IMR-90 (cell line): ENCODE results near the gene CPSF7. TPM values are rescaled to one million over a fixed set of nuclear protein-coding genes. Genes with fewer than 3 reads are reported as not detected.

Source experiments
- ATAC-seq: fragments of 200-7000 bp; cut with Tn5 transposase; 2 replicates; pipeline ENCODE4 v1.9.1; 2020; ENCODE audit warnings: low read depth, mild to moderate bottlenecking, moderate library complexity
- BruUV-seq: library from RNA; stranded (reverse); fragments of 400-500 nt; replicated peaks from 2 replicates; lab custom pipeline; 2021; lab: Mats Ljungman, UMichigan
- CTCF ChIA-PET: fragments of 300-600 bp; formaldehyde crosslinking; extraction: SDS; loops from one replicate; lab custom pipeline; 2021; ENCODE audit warnings: antibody characterized with exemption; lab: Yijun Ruan, JAX
- POLR2A ChIA-PET: fragments of 300-600 bp; sonication (Branson Sonifier 250); formaldehyde crosslinking; loops from one replicate; lab custom pipeline; 2022; ENCODE audit warnings: antibody characterized with exemption; ENCODE audit not compliant: unreplicated experiment; lab: Charles Lee
- DNase-seq: peaks from one replicate; pipeline ENCODE4 v3.0.0; 2013
- H2AFZ ChIP-seq: replicated peaks from 2 replicates; pipeline ENCODE3; 2013; ENCODE audit warnings: low read length, mild to moderate bottlenecking; ENCODE audit not compliant: poor library complexity
- H2AK5ac ChIP-seq: 2 replicates; pipeline ENCODE4 v1.6.1; 2013; ENCODE audit warnings: low read depth, low read length, inconsistent platforms
- H2AK9ac ChIP-seq: replicated peaks from 2 replicates; pipeline ENCODE3; 2013; ENCODE audit warnings: mild to moderate bottlenecking, low read depth, low read length, moderate library complexity; ENCODE audit not compliant: poor library complexity
- H2BK120ac ChIP-seq: 2 replicates; pipeline ENCODE4 v1.6.1; 2013; ENCODE audit warnings: low read depth, low read length, inconsistent platforms
- H2BK15ac ChIP-seq: 3 replicates; pipeline ENCODE4 v1.6.1; 2013; ENCODE audit warnings: low read depth, low read length, inconsistent platforms
- H2BK20ac ChIP-seq: 2 replicates; pipeline ENCODE4 v1.6.1; 2013; ENCODE audit warnings: low read depth, mild to moderate bottlenecking, inconsistent platforms, low read length, moderate library complexity
- H2BK5ac ChIP-seq: 2 replicates; pipeline ENCODE4 v1.6.1; 2013; ENCODE audit warnings: mild to moderate bottlenecking, low read depth, low read length, inconsistent platforms; ENCODE audit not compliant: poor library complexity, severe bottlenecking
- H3K14ac ChIP-seq: replicated peaks from 2 replicates; pipeline ENCODE4 v1.6.1; 2013; ENCODE audit warnings: low read depth, low read length, inconsistent platforms
- H3K18ac ChIP-seq: 2 replicates; pipeline ENCODE4 v1.6.1; 2013; ENCODE audit warnings: low read depth, low read length, control low read depth
- H3K23ac ChIP-seq: 2 replicates; pipeline ENCODE4 v1.6.1; 2013; ENCODE audit warnings: low read depth, low read length, inconsistent platforms
- H3K27ac ChIP-seq: 2 replicates; pipeline ENCODE4 v1.5.1; 2013; ENCODE audit warnings: mild to moderate bottlenecking, control low read depth, low read length; ENCODE audit not compliant: insufficient read depth
- H3K27me3 ChIP-seq: 2 replicates; pipeline ENCODE4 v1.6.1; 2013; ENCODE audit warnings: low read length; ENCODE audit not compliant: control insufficient read depth, insufficient read depth
- H3K36me3 ChIP-seq: 2 replicates; pipeline ENCODE4 v1.6.1; 2013; ENCODE audit warnings: low read length, mixed read lengths; ENCODE audit not compliant: control insufficient read depth, insufficient read depth
- H3K4ac ChIP-seq: 2 replicates; pipeline ENCODE4 v1.6.1; 2013; ENCODE audit warnings: low read depth, low read length, inconsistent platforms
- H3K4me1 ChIP-seq: 2 replicates; pipeline ENCODE4 v1.6.1; 2013; ENCODE audit warnings: low read length, mixed read lengths; ENCODE audit not compliant: control insufficient read depth, insufficient read depth
- H3K4me2 ChIP-seq: 2 replicates; pipeline ENCODE4 v1.6.1; 2013; ENCODE audit warnings: low read depth, mild to moderate bottlenecking, control low read depth, low read length, moderate library complexity
- H3K4me3 ChIP-seq: 2 replicates; pipeline ENCODE4 v1.5.1; 2013; ENCODE audit warnings: low read depth, mild to moderate bottlenecking, control low read depth, low read length, moderate library complexity; ENCODE audit not compliant: insufficient read depth
- H3K56ac ChIP-seq: 2 replicates; pipeline ENCODE4 v1.6.1; 2013; ENCODE audit warnings: low read length, inconsistent platforms; ENCODE audit not compliant: insufficient read depth; ENCODE audit errors: extremely low read depth
- H3K79me1 ChIP-seq, 2 experiments: 2 replicates each; pipeline ENCODE4 v1.6.1; 2013; ENCODE audit warnings: low read length in 2 of 2, inconsistent platforms in 1 of 2, low read depth in 1 of 2
- H3K9ac ChIP-seq: 2 replicates; pipeline ENCODE4 v1.6.1; 2013; ENCODE audit warnings: low read depth, low read length, control low read depth
- H3K9me1 ChIP-seq: 2 replicates; pipeline ENCODE4 v1.6.1; 2013; ENCODE audit warnings: low read length, inconsistent platforms; ENCODE audit not compliant: insufficient read depth
- H3K9me3 ChIP-seq: 2 replicates; pipeline ENCODE4 v1.6.1; 2013; ENCODE audit warnings: low read length; ENCODE audit not compliant: control insufficient read depth, insufficient read depth
- H4K20me1 ChIP-seq: 2 replicates; pipeline ENCODE4 v1.6.1; 2013; ENCODE audit warnings: low read length, inconsistent platforms; ENCODE audit not compliant: insufficient read depth
- H4K5ac ChIP-seq: 2 replicates; pipeline ENCODE4 v1.6.1; 2013; ENCODE audit warnings: mild to moderate bottlenecking, low read depth, low read length, control low read depth
- H4K8ac ChIP-seq, 2 experiments: 2 replicates each; pipeline ENCODE4 v1.6.1; 2013; ENCODE audit warnings: low read depth in 2 of 2, low read length in 2 of 2, control low read depth in 1 of 2, inconsistent platforms in 1 of 2
- H4K91ac ChIP-seq: 2 replicates; pipeline ENCODE4 v1.6.1; 2013; ENCODE audit warnings: low read depth, low read length, inconsistent platforms; ENCODE audit not compliant: insufficient read depth
- BHLHE40 ChIP-seq: fragments of 150-350 bp; IDR thresholded peaks from 2 replicates; pipeline ENCODE4 v1.6.1; 2016; ENCODE audit warnings: mild to moderate bottlenecking, low read depth, low read length
- CEBPB ChIP-seq: IDR thresholded peaks from 2 replicates; pipeline ENCODE4 v1.6.1; 2012; ENCODE audit warnings: low read depth, low read length, improper control_type of control experiment
- CHD1 ChIP-seq: IDR thresholded peaks from 2 replicates; pipeline ENCODE4 v1.6.1; 2012; ENCODE audit warnings: low read depth, low read length, improper control_type of control experiment
- FOS ChIP-seq: fragments of 150-350 bp; IDR thresholded peaks from 2 replicates; pipeline ENCODE4 v1.6.1; 2016; ENCODE audit warnings: low read depth, low read length
- MAFK ChIP-seq: IDR thresholded peaks from 2 replicates; pipeline ENCODE4 v1.6.1; 2012; ENCODE audit warnings: low read depth, low read length, improper control_type of control experiment
- MAZ ChIP-seq: IDR thresholded peaks from 2 replicates; pipeline ENCODE4 v1.6.1; 2012; ENCODE audit warnings: low read depth, mild to moderate bottlenecking, low read length, improper control_type of control experiment, moderate library complexity, borderline replicate concordance
- MXI1 ChIP-seq: IDR thresholded peaks from 2 replicates; pipeline ENCODE4 v1.6.1; 2012; ENCODE audit warnings: low read depth, mild to moderate bottlenecking, low read length, moderate library complexity, borderline replicate concordance
- NFE2L2 ChIP-seq: fragments of 150-350 bp; IDR thresholded peaks from 2 replicates; pipeline ENCODE4 v1.6.1; 2016; ENCODE audit warnings: low read depth, mild to moderate bottlenecking, low read length
- POLR2A ChIP-seq: IDR thresholded peaks from 2 replicates; pipeline ENCODE4 v1.6.1; 2012; ENCODE audit warnings: mild to moderate bottlenecking, low read depth, low read length
- RAD21 ChIP-seq: IDR thresholded peaks from 2 replicates; pipeline ENCODE4 v1.6.1; 2012; ENCODE audit warnings: low read length, improper control_type of control experiment
- RCOR1 ChIP-seq: IDR thresholded peaks from 2 replicates; pipeline ENCODE4 v1.6.1; 2012; ENCODE audit warnings: mild to moderate bottlenecking, low read length, improper control_type of control experiment; ENCODE audit not compliant: insufficient replicate concordance
- RFX5 ChIP-seq: IDR thresholded peaks from 2 replicates; pipeline ENCODE4 v1.8.0; 2012; ENCODE audit warnings: low read depth, mild to moderate bottlenecking, low read length, moderate library complexity
- SMC3 ChIP-seq: fragments of 150-350 bp; IDR thresholded peaks from 2 replicates; pipeline ENCODE4 v1.6.1; 2016; ENCODE audit warnings: low read depth, mild to moderate bottlenecking, antibody characterized with exemption, low read length, moderate library complexity
- WGBS, 2 experiments: methylation state at CpG; one replicate each; pipeline versions ENCODE4 v1.1.5 to v1.1.7; 2013; ENCODE audit warnings: missing lambda C conversion rate in 2 of 2; ENCODE audit not compliant: insufficient read length in 1 of 2; ENCODE audit errors: extremely low coverage in 2 of 2; 5-methylcytosine and 5-hydroxymethylcytosine counted together
- dilution Hi-C: fragments of 300-500 bp; cut with HindIII; formaldehyde crosslinking; loops from one replicate; pipeline ENCODE4 v1.14.3; 2018; ENCODE audit warnings: low sequenced_read_pairs; ENCODE audit not compliant: unreplicated experiment
- in situ Hi-C: fragments of 300-500 bp; cut with MboI; formaldehyde crosslinking; loops from 3 replicates; pipeline ENCODE4 v1.14.3; 2019; ENCODE audit warnings: low sequenced_read_pairs, inconsistent platforms, mixed read lengths
- intact Hi-C: fragments of 100-400 bp; cut with micrococcal nuclease; formaldehyde crosslinking; loops from 2 replicates; pipeline ENCODE4 v1.10.0; 2022
- polyA plus RNA-seq, 3 experiments: library from polyadenylated mRNA; depleted of rRNA; stranded (reverse); fragments of >200 nt; gene quantifications; 2 replicates each; pipeline ENCODE4 v1.2.3, GENCODE V29; 2012; ENCODE audit warnings: low replicate concordance in 1 of 3
- total RNA-seq: library from RNA; depleted of rRNA; stranded (reverse); fragments of >200 nt; gene quantifications from 2 replicates; pipeline ENCODE4 v1.2.3, GENCODE V29; 2012
- TF ChIP-seq, protein P1 (sequence below): conservative IDR thresholded peaks from 2 replicates; pipeline ENCODE4 v1.5.1; 2012; ENCODE audit warnings: mild to moderate bottlenecking, low read depth, low read length, improper control_type of control experiment
- TF ChIP-seq, protein P2 (sequence below): fragments of 150-350 bp; IDR thresholded peaks from 2 replicates; pipeline ENCODE4 v1.6.1; 2016; ENCODE audit warnings: low read depth, mild to moderate bottlenecking, low read length, moderate library complexity, borderline replicate concordance
- TF ChIP-seq, protein P3 (sequence below): fragments of 150-350 bp; IDR thresholded peaks from 2 replicates; pipeline ENCODE4 v1.6.1; 2017; ENCODE audit warnings: mild to moderate bottlenecking, antibody characterized with exemption, low read length, low read depth

The CPSF7 gene
- total and polyA plus RNA-seq, 2 of the 4 experiments (the other 2 are of a cell fraction) = 9.5 to 55.2 TPM

DNA sequence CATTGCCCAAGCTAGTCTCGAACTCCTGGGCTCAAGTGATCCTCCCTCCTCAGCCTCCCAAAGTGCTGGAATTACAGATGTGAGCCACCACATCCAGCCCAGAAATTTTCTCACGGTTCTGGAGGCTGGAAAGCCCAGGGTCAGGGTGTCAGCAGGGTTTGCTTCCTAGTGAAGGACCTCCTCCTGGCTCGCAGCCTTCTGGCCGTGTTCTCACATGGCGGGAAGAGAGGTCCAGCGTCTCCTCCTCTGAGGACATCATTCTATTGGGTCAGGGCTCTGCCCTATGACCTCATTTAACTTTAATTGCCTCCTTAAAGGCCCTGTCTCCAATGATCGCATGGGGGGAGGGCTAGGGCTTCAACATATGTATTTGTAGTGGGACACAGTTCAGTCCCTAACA lies 38.2 kb upstream of the CPSF7 start:
- intact Hi-C loops = no loop called here
- Histone ChIP-seq H2BK120ac (no peak overlapping the region), H3K36me3 (peaks cover 12% of the 10 kb centered on the region), H3K79me1 (peaks cover 0 to 3% of the 10 kb centered on the region in 2 experiments; a peak in 1 of 4 replicates), H4K20me1 (no peaks in the 10 kb centered on the region; the same call in 1 of the 2 replicates), H2BK15ac (no peak overlapping the region), H4K91ac (no peak overlapping the region), H3K9me1 (peaks cover 12% of the 10 kb centered on the region; the same call in 1 of the 2 replicates), H2AFZ (no peak overlapping the region), H3K23ac (no peak overlapping the region), H3K27ac (no peak overlapping the region), H2BK20ac (no peak overlapping the region), H4K5ac (no peak overlapping the region), H3K18ac (no peak overlapping the region), H3K4me1 (no peaks in the 10 kb centered on the region), H4K8ac (no peak overlapping the region), H3K9me3 (no peaks in the 10 kb centered on the region), H3K4me3 (no peak overlapping the region), H2AK9ac (no peak overlapping the region), H3K14ac (no peak overlapping the region), H3K9ac (no peak overlapping the region), H2BK5ac (no peak overlapping the region), H3K56ac (no peak overlapping the region), H2AK5ac (no peak overlapping the region), H3K27me3 (no peaks in the 10 kb centered on the region), H3K4me2 (no peak overlapping the region), H3K4ac (no peak overlapping the region)
- ATAC-seq = no peak
- ChIA-PET POLR2A (no interaction called here), CTCF (no interaction called here)
- BruUV-seq = no TSS peak
- 88% methylated on average over 3 of the region's 7 CpGs; no CpG with 5 or more reads in 1 of the 2 experiments for WGBS, 2 experiments
- in situ Hi-C loops = no loop called here
- dilution Hi-C loops = no loop called here
- no peak for DNase-seq
- TF ChIP-seq RCOR1 (no peak), CHD1 (no peak), MAFK (no peak), RAD21 (no peak), SMC3 (no peak), NFE2L2 (no peak), FOS (no peak), BHLHE40 (no peak), CEBPB (no peak), MAZ (no peak), MXI1 (no peak), RFX5 (no peak), POLR2A (no peak)
- TF ChIP-seq, protein P1, sequence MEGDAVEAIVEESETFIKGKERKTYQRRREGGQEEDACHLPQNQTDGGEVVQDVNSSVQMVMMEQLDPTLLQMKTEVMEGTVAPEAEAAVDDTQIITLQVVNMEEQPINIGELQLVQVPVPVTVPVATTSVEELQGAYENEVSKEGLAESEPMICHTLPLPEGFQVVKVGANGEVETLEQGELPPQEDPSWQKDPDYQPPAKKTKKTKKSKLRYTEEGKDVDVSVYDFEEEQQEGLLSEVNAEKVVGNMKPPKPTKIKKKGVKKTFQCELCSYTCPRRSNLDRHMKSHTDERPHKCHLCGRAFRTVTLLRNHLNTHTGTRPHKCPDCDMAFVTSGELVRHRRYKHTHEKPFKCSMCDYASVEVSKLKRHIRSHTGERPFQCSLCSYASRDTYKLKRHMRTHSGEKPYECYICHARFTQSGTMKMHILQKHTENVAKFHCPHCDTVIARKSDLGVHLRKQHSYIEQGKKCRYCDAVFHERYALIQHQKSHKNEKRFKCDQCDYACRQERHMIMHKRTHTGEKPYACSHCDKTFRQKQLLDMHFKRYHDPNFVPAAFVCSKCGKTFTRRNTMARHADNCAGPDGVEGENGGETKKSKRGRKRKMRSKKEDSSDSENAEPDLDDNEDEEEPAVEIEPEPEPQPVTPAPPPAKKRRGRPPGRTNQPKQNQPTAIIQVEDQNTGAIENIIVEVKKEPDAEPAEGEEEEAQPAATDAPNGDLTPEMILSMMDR = no peak
- TF ChIP-seq, protein P2, sequence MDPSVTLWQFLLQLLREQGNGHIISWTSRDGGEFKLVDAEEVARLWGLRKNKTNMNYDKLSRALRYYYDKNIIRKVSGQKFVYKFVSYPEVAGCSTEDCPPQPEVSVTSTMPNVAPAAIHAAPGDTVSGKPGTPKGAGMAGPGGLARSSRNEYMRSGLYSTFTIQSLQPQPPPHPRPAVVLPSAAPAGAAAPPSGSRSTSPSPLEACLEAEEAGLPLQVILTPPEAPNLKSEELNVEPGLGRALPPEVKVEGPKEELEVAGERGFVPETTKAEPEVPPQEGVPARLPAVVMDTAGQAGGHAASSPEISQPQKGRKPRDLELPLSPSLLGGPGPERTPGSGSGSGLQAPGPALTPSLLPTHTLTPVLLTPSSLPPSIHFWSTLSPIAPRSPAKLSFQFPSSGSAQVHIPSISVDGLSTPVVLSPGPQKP = no peak
- TF ChIP-seq, protein P3, sequence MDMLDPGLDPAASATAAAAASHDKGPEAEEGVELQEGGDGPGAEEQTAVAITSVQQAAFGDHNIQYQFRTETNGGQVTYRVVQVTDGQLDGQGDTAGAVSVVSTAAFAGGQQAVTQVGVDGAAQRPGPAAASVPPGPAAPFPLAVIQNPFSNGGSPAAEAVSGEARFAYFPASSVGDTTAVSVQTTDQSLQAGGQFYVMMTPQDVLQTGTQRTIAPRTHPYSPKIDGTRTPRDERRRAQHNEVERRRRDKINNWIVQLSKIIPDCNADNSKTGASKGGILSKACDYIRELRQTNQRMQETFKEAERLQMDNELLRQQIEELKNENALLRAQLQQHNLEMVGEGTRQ = no peak
